ENCODE results near the gene UQCC5.
A peak's percentile ranks its signal among the peaks of the same experiment; 100 is the strongest.

Gene UQCC5

GRCh38 chr3:52536369-52537164 lies at the start of gene UQCC5:
TSS of gene UQCC5 (plus strand) at chr3:52536605. CDS start at chr3:52536756, 151 bp downstream.
- peak; percentile 99 for DNase-seq

- DNase-seq: no peak
Observed at GRCh38 chr3:52487050-52487787, 49.2 kb upstream of the UQCC5 start.

- DNase-seq: no peak
Observed at GRCh38 chr3:52487788-52488691, 48.4 kb upstream of the UQCC5 start.

GRCh38 chr3:52488746-52489145 lies 47.7 kb upstream of the UQCC5 start:
- no peak for DNase-seq

GRCh38 chr3:52489453-52489852 lies 47.0 kb upstream of the UQCC5 start:
- DNase-seq: no peak

- DNase-seq: no peak
Observed at GRCh38 chr3:52490035-52490938, 46.1 kb upstream of the UQCC5 start.

GRCh38 chr3:52490939-52491526 lies 45.4 kb upstream of the UQCC5 start:
- no peak for DNase-seq

- DNase-seq: no peak
Observed at GRCh38 chr3:52492059-52492458, 44.3 kb upstream of the UQCC5 start.

- DNase-seq: no peak
Observed at GRCh38 chr3:52493232-52494017, 43.0 kb upstream of the UQCC5 start.

- DNase-seq: no peak
Observed at GRCh38 chr3:52494445-52494844, 42.0 kb upstream of the UQCC5 start.

GRCh38 chr3:52494886-52495495 lies 41.4 kb upstream of the UQCC5 start, which contains the start of gene STAB1:
TSS of gene STAB1 (plus strand) at chr3:52495338. CDS start at chr3:52495414, 76 bp downstream.
- DNase-seq: no peak

- DNase-seq: peak; percentile 6
Observed at GRCh38 chr3:52495777-52496602, 40.4 kb upstream of the UQCC5 start.

- peak; percentile 67 for DNase-seq
Observed at GRCh38 chr3:52498137-52499054, 38.0 kb upstream of the UQCC5 start.

- DNase-seq: no peak
Observed at GRCh38 chr3:52501046-52501445, 35.4 kb upstream of the UQCC5 start.

GRCh38 chr3:52502001-52502400 lies 34.4 kb upstream of the UQCC5 start:
- no peak for DNase-seq

- DNase-seq: no peak
Observed at GRCh38 chr3:52502808-52503350, 33.5 kb upstream of the UQCC5 start.

GRCh38 chr3:52503788-52504424 lies 32.5 kb upstream of the UQCC5 start:
- DNase-seq: no peak
